GM12873 (cell line): ENCODE data around the gene NFATC3.
A peak's percentile ranks its signal among the peaks of the same experiment; 100 is the strongest.

Source experiments
- CTCF ChIP-seq: IDR thresholded peaks from 2 replicates; pipeline ENCODE4 v1.5.1; 2012; ENCODE audit warnings: low read depth, mild to moderate bottlenecking, moderate library complexity, low read length, control low read depth; ENCODE audit not compliant: insufficient read depth; ENCODE audit errors: missing control alignments

NFATC3 gene

GRCh38 chr16:68100488-68100887 is 15.3 kb downstream of the NFATC3 start:
- no peak for TF ChIP-seq CTCF

- no peak for TF ChIP-seq CTCF
Measured at GRCh38 chr16:68105611-68106010, 20.4 kb downstream of the NFATC3 start.

GRCh38 chr16:68111379-68111778 is 26.2 kb downstream of the NFATC3 start:
- no peak for TF ChIP-seq CTCF

- no peak for TF ChIP-seq CTCF
Measured at GRCh38 chr16:68113059-68113761, 28.0 kb downstream of the NFATC3 start.

- no peak for TF ChIP-seq CTCF
Measured at GRCh38 chr16:68113765-68114240, 28.6 kb downstream of the NFATC3 start.

GRCh38 chr16:68115851-68116250 is 30.7 kb downstream of the NFATC3 start:
- TF ChIP-seq CTCF = no peak

- TF ChIP-seq CTCF = peak; percentile 64
Measured at GRCh38 chr16:68116256-68116867, 31.2 kb downstream of the NFATC3 start.
